ENCODE data around the gene PCDHGA7.
"Not testable (repeated sequence)": the region's sequence is repeated elsewhere in the genome, so short reads cannot be mapped to it uniquely, and the experiment has no call there.

Gene PCDHGA7

GRCh38 chr5:141398608-141399007 is 16.1 kb downstream of the PCDHGA7 start:
- WGBS (ENCODE audit: insufficient coverage) = 27% methylated on average over 14 of the region's 15 CpGs
- peak overlapping the region in 1 of 7 experiments; percentile 28 for H3K4me3 ChIP-seq (ENCODE audit: control insufficient read depth in 1 of 7, extremely low read depth in 1 of 7, insufficient read depth in 4 of 7, low read depth in 2 of 7, low read length in 6 of 7)
- no peak for DNase-seq
- peaks cover 24 to 70% (median 28%) of the 10 kb centered on the region in 5 experiments for H3K27me3 ChIP-seq (replicated peaks in 2 of 5; ENCODE audit: control insufficient read depth in 4 of 5, insufficient read depth in 5 of 5, low read length in 4 of 5)
- CTCF ChIA-PET = interaction anchor here (0.6 to 4.1 kb wide), 6 partner anchors 8 to 164 kb away, joined by 3 to 20 read pairs (median 10); partner anchors contain the start of genes PCDHGA10, PCDHGA11, PCDHGB3 and PCDHGB6
- no peaks in the 10 kb centered on the region for H3K36me3 ChIP-seq (ENCODE audit: control insufficient read depth in 4 of 4, insufficient read depth in 4 of 4, low read length in 3 of 4)
- no peaks in the 10 kb centered on the region for H3K4me1 ChIP-seq (ENCODE audit: control extremely low read depth in 1 of 4, control insufficient read depth in 4 of 4, insufficient read depth in 4 of 4, low read length in 3 of 4)
- POLR2A ChIA-PET = no interaction called here
- H3K9me3 ChIP-seq (ENCODE audit: control extremely low read depth in 1 of 5, control insufficient read depth in 4 of 5, insufficient read depth in 2 of 5, low read depth in 1 of 5, low read length in 4 of 5) = peaks cover 8 to 69% (median 52%) of the 10 kb centered on the region in 5 experiments
- no peak overlapping the region for H3K27ac ChIP-seq (ENCODE audit: insufficient read depth in 1 of 2, low read depth in 1 of 2, low read length in 2 of 2, poor library complexity in 1 of 2, severe bottlenecking in 2 of 2)

- Histone ChIP-seq H3K9me3 (ENCODE audit: control extremely low read depth in 1 of 5, control insufficient read depth in 4 of 5, insufficient read depth in 2 of 5, low read depth in 1 of 5, low read length in 4 of 5) (peaks cover 8 to 68% (median 54%) of the 10 kb centered on the region in 5 experiments), H3K36me3 (ENCODE audit: control insufficient read depth in 4 of 4, insufficient read depth in 4 of 4, low read length in 3 of 4) (no peaks in the 10 kb centered on the region), H3K27me3 (replicated peaks in 2 of 5; ENCODE audit: control insufficient read depth in 4 of 5, insufficient read depth in 5 of 5, low read length in 4 of 5) (peaks cover 26 to 70% (median 32%) of the 10 kb centered on the region in 5 experiments), H3K4me3 (ENCODE audit: control insufficient read depth in 1 of 7, extremely low read depth in 1 of 7, insufficient read depth in 4 of 7, low read depth in 2 of 7, low read length in 6 of 7) (no peak overlapping the region), H3K27ac (ENCODE audit: insufficient read depth in 1 of 2, low read depth in 1 of 2, low read length in 2 of 2, poor library complexity in 1 of 2, severe bottlenecking in 2 of 2) (no peak overlapping the region), H3K4me1 (ENCODE audit: control extremely low read depth in 1 of 4, control insufficient read depth in 4 of 4, insufficient read depth in 4 of 4, low read length in 3 of 4) (no peaks in the 10 kb centered on the region)
- DNase-seq = no peak
- ChIA-PET CTCF (interaction anchor here (1.1 to 4.1 kb wide), 6 partner anchors 13 to 165 kb away, joined by 3 to 15 read pairs (median 4); partner anchors contain the start of genes PCDHGA10, PCDHGA11, PCDHGB3 and PCDHGB4), POLR2A (no interaction called here)
- 25% methylated on average over 59 of the region's 61 CpGs for WGBS (ENCODE audit: insufficient coverage)
Observed at GRCh38 chr5:141399555-141400258, 17.2 kb downstream of the PCDHGA7 start.

DNA sequence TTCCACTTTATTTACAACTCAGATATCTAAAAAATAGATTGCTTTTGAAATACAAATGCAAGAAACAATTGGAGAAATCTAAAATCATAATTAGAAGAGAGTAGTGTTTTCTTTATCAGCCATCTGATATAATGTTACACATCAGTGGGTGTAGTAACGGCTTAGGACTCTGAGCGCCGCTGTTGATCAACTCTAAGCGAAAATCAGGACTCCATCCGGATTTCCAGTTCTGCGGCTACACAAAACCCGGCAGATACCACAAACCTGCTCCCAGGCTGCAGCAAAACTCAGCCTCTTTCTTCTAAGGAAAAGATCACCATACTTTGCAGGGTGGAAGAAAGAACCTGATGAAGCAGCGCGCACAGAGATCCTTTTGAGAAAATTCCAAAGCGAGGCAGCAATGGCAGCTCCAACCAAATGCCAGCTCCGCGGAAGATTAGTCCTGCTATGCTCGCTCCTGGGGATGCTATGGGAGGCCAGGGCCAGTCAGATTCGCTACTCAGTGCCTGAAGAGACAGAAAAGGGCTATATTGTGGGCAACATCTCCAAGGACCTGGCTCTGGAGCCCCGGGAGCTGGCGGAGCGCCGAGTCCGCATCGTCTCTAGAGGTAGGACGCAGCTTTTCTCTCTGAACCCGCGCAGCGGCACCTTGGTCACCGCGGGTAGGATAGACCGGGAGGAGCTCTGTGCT is 20.2 kb downstream of the PCDHGA7 start, which contains the start of gene PCDHGA9:
PCDHGA9 (plus strand) TSS at position 226 of the 691 bp plus-strand sequence; CDS start at position 401, 175 bp downstream.
- no peaks in the 10 kb centered on the region for H3K36me3 ChIP-seq (ENCODE audit: control insufficient read depth in 4 of 4, insufficient read depth in 4 of 4, low read length in 3 of 4)
- ChIA-PET POLR2A (no interaction called here), CTCF (interaction anchor here (0.7 to 1.2 kb wide), 4 partner anchors 14 to 161 kb away, joined by 3 to 5 read pairs (median 4); partner anchors contain the start of gene PCDHGB7)
- DNase-seq = peak in 2 of 3 donors; percentile 45 to 51
- WGBS (ENCODE audit: insufficient coverage) = 19% methylated on average over 26 of the region's 27 CpGs
- H3K27ac ChIP-seq (ENCODE audit: insufficient read depth in 1 of 2, low read depth in 1 of 2, low read length in 2 of 2, poor library complexity in 1 of 2, severe bottlenecking in 2 of 2) = no peak within 1 kb of the TSS
- peaks cover 28 to 83% (median 37%) of the 10 kb centered on the region in 5 experiments for H3K27me3 ChIP-seq (replicated peaks in 2 of 5; ENCODE audit: control insufficient read depth in 4 of 5, insufficient read depth in 5 of 5, low read length in 4 of 5)
- H3K9me3 ChIP-seq (ENCODE audit: control extremely low read depth in 1 of 5, control insufficient read depth in 4 of 5, insufficient read depth in 2 of 5, low read depth in 1 of 5, low read length in 4 of 5) = peaks cover 7 to 68% (median 50%) of the 10 kb centered on the region in 5 experiments
- peak within 1 kb of the TSS in 3 of 7 experiments; percentile 7 to 42 (median 11) for H3K4me3 ChIP-seq (ENCODE audit: control insufficient read depth in 1 of 7, extremely low read depth in 1 of 7, insufficient read depth in 4 of 7, low read depth in 2 of 7, low read length in 6 of 7)
- no peaks in the 10 kb centered on the region for H3K4me1 ChIP-seq (ENCODE audit: control extremely low read depth in 1 of 4, control insufficient read depth in 4 of 4, insufficient read depth in 4 of 4, low read length in 3 of 4)

DNA sequence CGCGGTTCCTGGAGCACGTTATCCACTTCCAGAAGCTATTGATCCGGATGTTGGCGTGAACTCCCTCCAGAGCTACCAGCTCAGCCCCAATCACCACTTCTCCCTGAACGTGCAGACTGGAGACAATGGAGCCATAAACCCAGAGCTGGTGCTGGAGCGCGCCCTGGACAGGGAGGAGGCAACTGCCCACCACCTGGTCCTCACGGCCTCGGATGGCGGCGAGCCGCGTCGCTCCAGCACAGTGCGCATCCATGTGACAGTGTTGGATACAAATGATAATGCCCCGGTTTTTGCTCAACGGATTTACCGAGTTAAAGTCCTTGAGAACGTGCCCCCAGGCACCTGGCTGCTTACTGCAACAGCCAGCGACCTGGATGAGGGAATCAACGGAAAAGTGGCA is 20.8 kb downstream of the PCDHGA7 start:
- Histone ChIP-seq H3K36me3 (ENCODE audit: control insufficient read depth in 4 of 4, insufficient read depth in 4 of 4, low read length in 3 of 4) (no peaks in the 10 kb centered on the region), H3K4me1 (ENCODE audit: control extremely low read depth in 1 of 4, control insufficient read depth in 4 of 4, insufficient read depth in 4 of 4, low read length in 3 of 4) (no peaks in the 10 kb centered on the region), H3K9me3 (ENCODE audit: control extremely low read depth in 1 of 5, control insufficient read depth in 4 of 5, insufficient read depth in 2 of 5, low read depth in 1 of 5, low read length in 4 of 5) (peaks cover 7 to 67% (median 53%) of the 10 kb centered on the region in 5 experiments), H3K27me3 (replicated peaks in 2 of 5; ENCODE audit: control insufficient read depth in 4 of 5, insufficient read depth in 5 of 5, low read length in 4 of 5) (peaks cover 33 to 89% (median 40%) of the 10 kb centered on the region in 5 experiments), H3K4me3 (ENCODE audit: control insufficient read depth in 1 of 7, extremely low read depth in 1 of 7, insufficient read depth in 4 of 7, low read depth in 2 of 7, low read length in 6 of 7) (no peak overlapping the region), H3K27ac (ENCODE audit: insufficient read depth in 1 of 2, low read depth in 1 of 2, low read length in 2 of 2, poor library complexity in 1 of 2, severe bottlenecking in 2 of 2) (no peak overlapping the region)
- POLR2A ChIA-PET = no interaction called here
- CTCF ChIA-PET = interaction anchor here (0.7 to 1.2 kb wide), 4 partner anchors 14 to 161 kb away, joined by 3 to 5 read pairs (median 4); partner anchors contain the start of gene PCDHGB7
- 21% methylated on average over 21 of the region's 22 CpGs for WGBS (ENCODE audit: insufficient coverage)
- DNase-seq = no peak

- CTCF ChIA-PET = interaction anchor here (0.8 to 4.6 kb wide), 14 partner anchors 11 to 186 kb away, joined by 3 to 28 read pairs (median 4); partner anchors contain the start of genes PCDHGA12, PCDHGB3, PCDHGB5 and PCDHGC3
- POLR2A ChIA-PET; H3K4me1 ChIP-seq (ENCODE audit: control extremely low read depth in 1 of 4, control insufficient read depth in 4 of 4, insufficient read depth in 4 of 4, low read length in 3 of 4); H3K36me3 ChIP-seq (ENCODE audit: control insufficient read depth in 4 of 4, insufficient read depth in 4 of 4, low read length in 3 of 4); H3K27ac ChIP-seq (ENCODE audit: insufficient read depth in 1 of 2, low read depth in 1 of 2, low read length in 2 of 2, poor library complexity in 1 of 2, severe bottlenecking in 2 of 2): not testable (repeated sequence)
- H3K4me3 ChIP-seq (ENCODE audit: control insufficient read depth in 1 of 7, extremely low read depth in 1 of 7, insufficient read depth in 4 of 7, low read depth in 2 of 7, low read length in 6 of 7) = peak within 1 kb of the TSS in 6 of 7 experiments; percentile 23 to 75 (median 52)
- H3K27me3 ChIP-seq (replicated peaks in 2 of 5; ENCODE audit: control insufficient read depth in 4 of 5, insufficient read depth in 5 of 5, low read length in 4 of 5) = peaks cover 31 to 89% (median 48%) of the 10 kb centered on the region in 5 experiments
- peak; percentile 53 to 77 (median 73) for DNase-seq
- H3K9me3 ChIP-seq (ENCODE audit: control extremely low read depth in 1 of 5, control insufficient read depth in 4 of 5, insufficient read depth in 2 of 5, low read depth in 1 of 5, low read length in 4 of 5) = peaks cover 7 to 54% (median 47%) of the 10 kb centered on the region in 5 experiments
- WGBS (ENCODE audit: insufficient coverage) = 9% methylated on average over 36 of the region's 51 CpGs
Observed at GRCh38 chr5:141407790-141408505, 25.4 kb downstream of the PCDHGA7 start, which contains the start of gene PCDHGB6. Gene PCDHGB6 (plus strand): TSS chr5:141408021. CDS start chr5:141408203, 182 bp downstream.

- H3K27ac ChIP-seq (ENCODE audit: insufficient read depth in 1 of 2, low read depth in 1 of 2, low read length in 2 of 2, poor library complexity in 1 of 2, severe bottlenecking in 2 of 2) = no peak overlapping the region
- WGBS (ENCODE audit: insufficient coverage) = 29% methylated on average over 62 of the region's 64 CpGs
- DNase-seq = peak in 2 of 3 donors; percentile 39 to 47
- H3K27me3 ChIP-seq (replicated peaks in 2 of 5; ENCODE audit: control insufficient read depth in 4 of 5, insufficient read depth in 5 of 5, low read length in 4 of 5) = peaks cover 29 to 89% (median 47%) of the 10 kb centered on the region in 5 experiments
- H3K4me1 ChIP-seq (ENCODE audit: control extremely low read depth in 1 of 4, control insufficient read depth in 4 of 4, insufficient read depth in 4 of 4, low read length in 3 of 4) = peaks cover 0 to 11% (median 8%) of the 10 kb centered on the region in 4 experiments
- no peak overlapping the region for H3K4me3 ChIP-seq (ENCODE audit: control insufficient read depth in 1 of 7, extremely low read depth in 1 of 7, insufficient read depth in 4 of 7, low read depth in 2 of 7, low read length in 6 of 7)
- H3K36me3 ChIP-seq (ENCODE audit: control insufficient read depth in 4 of 4, insufficient read depth in 4 of 4, low read length in 3 of 4) = peaks cover 0 to 4% (median 0%) of the 10 kb centered on the region in 4 experiments
- H3K9me3 ChIP-seq (ENCODE audit: control extremely low read depth in 1 of 5, control insufficient read depth in 4 of 5, insufficient read depth in 2 of 5, low read depth in 1 of 5, low read length in 4 of 5) = peaks cover 7 to 46% (median 37%) of the 10 kb centered on the region in 5 experiments
- CTCF ChIA-PET = no interaction called here
- POLR2A ChIA-PET = interaction anchor here (0.6 kb wide), 1 partner anchor 418 kb away, joined by 4 read pairs; no protein-coding TSS in a partner anchor
Observed at GRCh38 chr5:141409598-141410306, 27.2 kb downstream of the PCDHGA7 start.

All from common myeloid progenitor, CD34-positive (primary cell).